ENCODE measurements around the gene TRAPPC12. TPM values are rescaled to one million over a fixed set of nuclear protein-coding genes. Genes with fewer than 3 reads are reported as not detected.
A peak's percentile ranks its signal among the peaks of the same experiment; 100 is the strongest.

Gene TRAPPC12
- total RNA-seq (100 to 1,000 TPM in 2 of 7 donors, 10 to 100 TPM in 5; 74.9 to 143 (median 87.4) TPM), polyA plus RNA-seq (10 to 100 TPM; 64.1 to 64.3 TPM)
- long read RNA-seq, donor 1, partial matches to known transcripts = 7 of 17 reads
- long read RNA-seq, donor 1, other reads (novel, unspliced or antisense) = 10 of 17 reads
- long read RNA-seq, donor 2, transcript TRAPPC12-220 (2 exons, 1,538 nt) = major isoform, 5 of 10 reads
- long read RNA-seq, donor 2, partial matches to known transcripts = 0 of 10 reads
- long read RNA-seq, donor 2, other reads (novel, unspliced or antisense) = 0 of 10 reads
- long read RNA-seq, donor 3, transcript TRAPPC12-202 (12 exons, 2,483 nt) = minor isoform, 7 of 91 reads
- long read RNA-seq, donor 3, transcript TRAPPC12-201 (12 exons, 2,508 nt) = major isoform, 55 of 91 reads
- long read RNA-seq, donor 3, partial matches to known transcripts = 9 of 91 reads
- long read RNA-seq, donor 3, other reads (novel, unspliced or antisense) = 19 of 91 reads

DNA sequence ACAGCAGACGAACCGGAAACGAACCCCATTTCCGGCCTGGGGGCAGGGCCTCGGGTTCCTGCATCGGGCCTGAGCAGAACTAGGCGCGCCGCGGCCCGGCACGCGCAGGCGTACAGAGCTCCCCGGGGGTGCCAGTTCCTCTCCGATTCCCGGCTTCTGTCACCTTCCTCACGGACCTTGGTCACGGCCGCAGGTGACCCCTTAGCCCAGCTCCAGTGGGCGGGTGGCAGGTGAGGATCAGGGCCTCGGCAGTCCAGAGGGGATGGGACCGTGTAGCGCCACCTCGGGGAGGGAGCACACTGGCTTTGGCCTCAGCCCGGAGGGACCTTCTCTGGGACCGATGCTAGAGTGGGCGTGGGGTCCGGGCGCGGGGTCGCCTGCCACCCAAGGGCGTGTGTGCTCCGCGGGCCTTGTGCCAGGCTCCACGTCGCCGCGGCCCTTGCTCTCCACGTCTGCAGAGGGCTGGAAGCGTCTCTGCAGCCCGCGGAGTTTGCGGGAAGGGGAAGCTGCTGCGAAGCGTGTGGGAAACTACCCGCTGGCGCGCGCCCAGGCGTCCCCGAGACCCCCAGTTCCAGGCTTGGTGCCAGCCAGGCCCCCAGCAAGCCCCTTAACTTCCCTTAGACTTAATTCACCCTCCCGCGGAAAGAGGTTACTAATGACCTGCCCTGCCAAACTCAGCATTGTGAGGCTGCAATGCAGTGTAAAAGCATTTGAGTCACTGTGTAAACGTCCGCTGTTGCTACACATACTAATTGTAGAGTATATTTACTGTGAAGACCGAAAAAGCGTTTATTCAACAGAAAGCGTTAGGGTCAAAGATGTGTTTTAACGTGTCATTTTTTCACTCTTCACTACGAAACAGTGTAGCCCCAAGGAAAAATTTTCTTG is at the start of gene TRAPPC12:
TSS of gene TRAPPC12 (plus strand) at position 48 of the 888 bp plus-strand sequence. CDS start 7,930 bp downstream, outside the sequence.
- 0 to 1% (median 1%) methylated on average over 40 to 61 of the region's 61 CpGs for WGBS, 3 donors

DNA sequence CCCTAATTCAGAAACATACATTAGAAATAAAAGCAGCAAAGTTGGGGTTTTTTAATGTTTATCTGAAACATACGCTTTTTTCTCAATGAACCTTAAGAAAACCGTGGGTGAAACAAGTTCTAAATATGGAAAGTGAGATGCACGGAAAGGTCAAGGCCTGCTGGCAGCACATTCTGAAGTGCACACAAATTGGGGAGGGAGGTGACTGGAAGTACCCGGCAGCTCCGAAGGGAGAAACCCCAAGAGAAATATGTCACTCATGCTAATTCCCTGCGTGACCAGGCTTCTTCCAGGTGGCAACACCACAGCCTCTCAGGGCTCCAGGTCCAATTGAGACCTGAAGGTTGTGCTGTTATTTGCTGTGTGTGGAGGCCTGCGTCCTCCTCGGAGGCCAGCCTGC is 47.4 kb upstream of the TRAPPC12 start:
- no peaks in the 10 kb centered on the region for H3K27me3 ChIP-seq
- WGBS, 3 donors = 49 to 66% (median 54%) methylated on average over 8 of the region's 8 CpGs

More for the DNA sequence above, at the start of gene TRAPPC12:
- no peaks in the 10 kb centered on the region for H3K36me3 ChIP-seq
- intact Hi-C loops (cut with DNase I) = no loop called here
- H3K4me1 ChIP-seq (ENCODE audit: insufficient read depth) = peaks cover 8% of the 10 kb centered on the region
- TF ChIP-seq POLR2A (IDR thresholded peaks at IDR 0.05) (peak; percentile 72), EP300 (IDR thresholded peaks at IDR 0.05) (no peak)
- peak; percentile 86 to 92 (median 88) for DNase-seq
- H3K27ac ChIP-seq = peak within 1 kb of the TSS; percentile 24 to 83
- H3K4me3 ChIP-seq = peak within 1 kb of the TSS; percentile 91
- no peaks in the 10 kb centered on the region for H3K9me3 ChIP-seq
- H3K27me3 ChIP-seq = no peaks in the 10 kb centered on the region

DNA sequence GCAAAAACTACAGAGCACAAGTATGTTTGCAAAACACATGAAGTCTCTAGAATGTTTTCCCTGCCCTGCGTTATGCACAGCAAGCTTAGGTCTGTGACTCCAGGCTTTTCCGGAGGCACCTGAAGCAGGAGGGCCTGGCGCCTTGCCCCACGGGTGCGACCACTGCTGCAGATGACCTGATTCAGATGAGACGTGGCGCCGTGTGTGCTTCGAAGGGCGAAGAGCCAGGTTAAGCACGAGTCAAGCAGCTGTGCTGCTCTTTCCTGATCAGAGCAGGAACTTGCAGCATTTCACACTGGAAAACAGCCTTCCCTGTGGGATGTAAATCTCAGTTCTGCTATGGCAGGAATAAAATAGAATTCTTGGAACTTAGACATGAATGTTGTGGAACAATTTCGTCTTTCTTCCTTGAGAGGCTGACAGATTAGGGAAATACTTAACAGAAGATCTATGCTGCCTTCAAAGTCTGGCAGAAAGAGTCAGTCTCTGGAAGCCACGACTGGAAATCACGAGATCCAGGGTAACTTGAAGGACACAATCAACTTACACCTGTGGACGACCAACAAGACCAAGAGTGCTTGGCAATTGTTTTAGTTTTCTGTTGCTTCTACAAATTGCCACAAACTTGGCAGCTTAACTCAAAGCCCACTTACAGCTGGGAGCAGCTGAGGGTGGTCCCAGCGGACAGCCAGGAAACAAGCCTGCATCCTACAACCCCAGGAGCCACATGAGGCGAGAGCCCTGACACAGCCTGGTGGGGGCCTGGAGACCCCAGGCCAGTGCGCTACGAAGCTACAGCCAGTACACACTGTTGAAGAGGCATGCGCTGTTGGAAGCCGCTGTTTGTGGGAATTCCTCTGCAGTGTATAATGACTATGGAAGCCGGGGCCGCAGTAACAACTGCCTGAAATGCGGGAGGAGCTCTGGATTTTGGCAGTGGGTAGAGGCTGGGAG is 44.8 kb upstream of the TRAPPC12 start:
- intact Hi-C loops (cut with DNase I) = no loop called here
- Histone ChIP-seq H3K9me3 (no peaks in the 10 kb centered on the region), H3K4me3 (no peak overlapping the region), H3K4me1 (ENCODE audit: insufficient read depth) (no peaks in the 10 kb centered on the region), H3K36me3 (no peaks in the 10 kb centered on the region), H3K27me3 (no peaks in the 10 kb centered on the region), H3K27ac (no peak overlapping the region)
- TF ChIP-seq, protein P1, sequence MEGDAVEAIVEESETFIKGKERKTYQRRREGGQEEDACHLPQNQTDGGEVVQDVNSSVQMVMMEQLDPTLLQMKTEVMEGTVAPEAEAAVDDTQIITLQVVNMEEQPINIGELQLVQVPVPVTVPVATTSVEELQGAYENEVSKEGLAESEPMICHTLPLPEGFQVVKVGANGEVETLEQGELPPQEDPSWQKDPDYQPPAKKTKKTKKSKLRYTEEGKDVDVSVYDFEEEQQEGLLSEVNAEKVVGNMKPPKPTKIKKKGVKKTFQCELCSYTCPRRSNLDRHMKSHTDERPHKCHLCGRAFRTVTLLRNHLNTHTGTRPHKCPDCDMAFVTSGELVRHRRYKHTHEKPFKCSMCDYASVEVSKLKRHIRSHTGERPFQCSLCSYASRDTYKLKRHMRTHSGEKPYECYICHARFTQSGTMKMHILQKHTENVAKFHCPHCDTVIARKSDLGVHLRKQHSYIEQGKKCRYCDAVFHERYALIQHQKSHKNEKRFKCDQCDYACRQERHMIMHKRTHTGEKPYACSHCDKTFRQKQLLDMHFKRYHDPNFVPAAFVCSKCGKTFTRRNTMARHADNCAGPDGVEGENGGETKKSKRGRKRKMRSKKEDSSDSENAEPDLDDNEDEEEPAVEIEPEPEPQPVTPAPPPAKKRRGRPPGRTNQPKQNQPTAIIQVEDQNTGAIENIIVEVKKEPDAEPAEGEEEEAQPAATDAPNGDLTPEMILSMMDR (IDR thresholded peaks at IDR 0.05) = no peak
- TF ChIP-seq POLR2A (IDR thresholded peaks at IDR 0.05) = no peak
- TF ChIP-seq EP300 (IDR thresholded peaks at IDR 0.05) = no peak
- no peak for DNase-seq
- WGBS, 3 donors = 44 to 68% (median 54%) methylated on average over 24 of the region's 24 CpGs

More for the DNA sequence above, 47.4 kb upstream of the TRAPPC12 start:
- H3K36me3 ChIP-seq = no peaks in the 10 kb centered on the region
- H3K4me1 ChIP-seq (ENCODE audit: insufficient read depth) = no peaks in the 10 kb centered on the region
- H3K27ac ChIP-seq = no peak overlapping the region
- H3K4me3 ChIP-seq = no peak overlapping the region
- no peak for DNase-seq
- intact Hi-C loops (cut with DNase I) = no loop called here
- TF ChIP-seq, protein P1 (IDR thresholded peaks at IDR 0.05) = no peak
- TF ChIP-seq EP300 (IDR thresholded peaks at IDR 0.05) (no peak), POLR2A (IDR thresholded peaks at IDR 0.05) (no peak)
- no peaks in the 10 kb centered on the region for H3K9me3 ChIP-seq

DNA sequence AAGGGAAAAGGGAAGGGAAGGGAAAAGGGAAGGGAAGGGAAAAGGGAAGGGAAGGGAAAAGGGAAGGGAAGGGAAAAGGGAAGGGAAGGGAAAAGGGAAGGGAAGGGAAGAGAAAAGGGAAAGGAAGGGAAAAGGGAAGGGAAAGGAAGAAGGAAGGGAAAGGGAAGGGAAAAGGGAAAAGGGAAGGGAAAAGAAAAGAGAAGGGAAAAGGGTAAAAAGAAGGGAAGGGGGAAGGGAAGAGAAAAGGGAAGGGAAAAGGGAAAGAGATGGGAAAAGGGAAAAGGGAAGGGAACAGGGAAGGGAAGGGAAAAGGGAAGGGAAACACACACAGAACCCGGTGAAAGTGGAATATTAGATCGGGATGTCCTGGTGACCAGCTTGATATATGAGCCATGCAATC is 42.6 kb upstream of the TRAPPC12 start:
- Histone ChIP-seq H3K27me3 (no peaks in the 10 kb centered on the region), H3K27ac (no peak overlapping the region), H3K36me3 (no peaks in the 10 kb centered on the region), H3K4me1 (ENCODE audit: insufficient read depth) (no peaks in the 10 kb centered on the region), H3K9me3 (no peaks in the 10 kb centered on the region), H3K4me3 (no peak overlapping the region)
- WGBS, 3 donors = 96 to 98% (median 98%) methylated on average over 2 of the region's 2 CpGs
- TF ChIP-seq POLR2A (IDR thresholded peaks at IDR 0.05) = no peak
- TF ChIP-seq EP300 (IDR thresholded peaks at IDR 0.05) = no peak
- TF ChIP-seq, protein P1 (IDR thresholded peaks at IDR 0.05) = no peak
- DNase-seq = no peak
- intact Hi-C loops (cut with DNase I) = no loop called here
